RWPE1 (cell line): ENCODE measurements around the gene PLSCR3.

Source experiments
- CTCF ChIA-PET: fragments of 350-600 bp; sonication (Branson Sonifier 250); formaldehyde crosslinking; extraction: SDS; loops from one replicate; lab custom pipeline; 2021; lab: Yijun Ruan, JAX
- POLR2A ChIA-PET: fragments of 400-600 bp; formaldehyde crosslinking; extraction: SDS; loops from one replicate; lab custom pipeline; 2020; ENCODE audit warnings: antibody characterized with exemption; ENCODE audit not compliant: low non-redundant PET; lab: Yijun Ruan, JAX
- DNase-seq: peaks from one replicate; pipeline ENCODE4 v3.0.0; 2012; ENCODE audit warnings: low spot score
- H3K27ac ChIP-seq: fragments of 450-650 bp; 2 replicates; pipeline ENCODE4 v1.5.1; 2017
- TF ChIP-seq, protein P1 (sequence below): fragments of 450-650 bp; conservative IDR thresholded peaks from 2 replicates; pipeline ENCODE4 v1.5.1; 2017; ENCODE audit warnings: low read depth, mild to moderate bottlenecking

PLSCR3 gene

GRCh38 chr17:7436556-7437368, 42.4 kb upstream of the PLSCR3 start:
- peak; percentile 72 for DNase-seq
- TF ChIP-seq, protein P1, sequence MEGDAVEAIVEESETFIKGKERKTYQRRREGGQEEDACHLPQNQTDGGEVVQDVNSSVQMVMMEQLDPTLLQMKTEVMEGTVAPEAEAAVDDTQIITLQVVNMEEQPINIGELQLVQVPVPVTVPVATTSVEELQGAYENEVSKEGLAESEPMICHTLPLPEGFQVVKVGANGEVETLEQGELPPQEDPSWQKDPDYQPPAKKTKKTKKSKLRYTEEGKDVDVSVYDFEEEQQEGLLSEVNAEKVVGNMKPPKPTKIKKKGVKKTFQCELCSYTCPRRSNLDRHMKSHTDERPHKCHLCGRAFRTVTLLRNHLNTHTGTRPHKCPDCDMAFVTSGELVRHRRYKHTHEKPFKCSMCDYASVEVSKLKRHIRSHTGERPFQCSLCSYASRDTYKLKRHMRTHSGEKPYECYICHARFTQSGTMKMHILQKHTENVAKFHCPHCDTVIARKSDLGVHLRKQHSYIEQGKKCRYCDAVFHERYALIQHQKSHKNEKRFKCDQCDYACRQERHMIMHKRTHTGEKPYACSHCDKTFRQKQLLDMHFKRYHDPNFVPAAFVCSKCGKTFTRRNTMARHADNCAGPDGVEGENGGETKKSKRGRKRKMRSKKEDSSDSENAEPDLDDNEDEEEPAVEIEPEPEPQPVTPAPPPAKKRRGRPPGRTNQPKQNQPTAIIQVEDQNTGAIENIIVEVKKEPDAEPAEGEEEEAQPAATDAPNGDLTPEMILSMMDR = peak; percentile 97
- CTCF ChIA-PET = interaction anchor here (0.5 to 4.3 kb wide), 31 partner anchors 16 to 256 kb away, joined by 3 to 28 read pairs (median 4); partner anchors contain the start of genes PLSCR3, SENP3, SOX15 and TMEM256
- peak overlapping the region; percentile 92 for H3K27ac ChIP-seq
- POLR2A ChIA-PET = interaction anchor here (0.7 to 1.8 kb wide), 4 partner anchors 33 to 48 kb away, joined by 3 to 7 read pairs (median 4); partner anchors contain the start of genes PLSCR3, POLR2A and TMEM256

GRCh38 chr17:7435676-7436555, 41.6 kb upstream of the PLSCR3 start:
- POLR2A ChIA-PET = interaction anchor here (0.7 to 1.8 kb wide), 4 partner anchors 32 to 125 kb away, joined by 3 to 7 read pairs (median 3); partner anchors contain the start of genes PLSCR3, POLR2A and TMEM256
- TF ChIP-seq, protein P1 = peak; percentile 23; the same call in 1 of the 2 replicates

GRCh38 chr17:7432296-7432695, 38.0 kb upstream of the PLSCR3 start:
- ChIA-PET CTCF (interaction anchor here (0.7 to 0.8 kb wide), 2 partner anchors 81 to 253 kb away, joined by 3 read pairs; no protein-coding TSS in a partner anchor), POLR2A (interaction anchor here (0.7 kb wide), 1 partner anchor 129 kb away, joined by 3 read pairs; no protein-coding TSS in a partner anchor)
- no peak overlapping the region for H3K27ac ChIP-seq
- TF ChIP-seq, protein P1 = no peak
- no peak for DNase-seq

More at GRCh38 chr17:7435676-7436555, 41.6 kb upstream of the PLSCR3 start:
- CTCF ChIA-PET = interaction anchor here (0.6 to 4.3 kb wide), 17 partner anchors 26 to 175 kb away, joined by 3 to 28 read pairs (median 5); partner anchors contain the start of genes PLSCR3, SENP3, TMEM256 and TNFSF13
- DNase-seq = peak; percentile 65
- H3K27ac ChIP-seq = peak overlapping the region; percentile 92

- ChIA-PET CTCF (no interaction called here), POLR2A (no interaction called here)
- no peak overlapping the region for H3K27ac ChIP-seq
- DNase-seq = no peak
- TF ChIP-seq, protein P1 = no peak
These were observed 36.9 kb upstream of the PLSCR3 start for GRCh38 chr17:7431231-7431630.

GRCh38 chr17:7429722-7430121, 35.4 kb upstream of the PLSCR3 start:
- POLR2A ChIA-PET = no interaction called here
- no peak for DNase-seq
- CTCF ChIA-PET = no interaction called here
- no peak overlapping the region for H3K27ac ChIP-seq
- TF ChIP-seq, protein P1 = no peak
